Measurements from ENCODE around the gene TPO.

- TF ChIP-seq, protein P1, sequence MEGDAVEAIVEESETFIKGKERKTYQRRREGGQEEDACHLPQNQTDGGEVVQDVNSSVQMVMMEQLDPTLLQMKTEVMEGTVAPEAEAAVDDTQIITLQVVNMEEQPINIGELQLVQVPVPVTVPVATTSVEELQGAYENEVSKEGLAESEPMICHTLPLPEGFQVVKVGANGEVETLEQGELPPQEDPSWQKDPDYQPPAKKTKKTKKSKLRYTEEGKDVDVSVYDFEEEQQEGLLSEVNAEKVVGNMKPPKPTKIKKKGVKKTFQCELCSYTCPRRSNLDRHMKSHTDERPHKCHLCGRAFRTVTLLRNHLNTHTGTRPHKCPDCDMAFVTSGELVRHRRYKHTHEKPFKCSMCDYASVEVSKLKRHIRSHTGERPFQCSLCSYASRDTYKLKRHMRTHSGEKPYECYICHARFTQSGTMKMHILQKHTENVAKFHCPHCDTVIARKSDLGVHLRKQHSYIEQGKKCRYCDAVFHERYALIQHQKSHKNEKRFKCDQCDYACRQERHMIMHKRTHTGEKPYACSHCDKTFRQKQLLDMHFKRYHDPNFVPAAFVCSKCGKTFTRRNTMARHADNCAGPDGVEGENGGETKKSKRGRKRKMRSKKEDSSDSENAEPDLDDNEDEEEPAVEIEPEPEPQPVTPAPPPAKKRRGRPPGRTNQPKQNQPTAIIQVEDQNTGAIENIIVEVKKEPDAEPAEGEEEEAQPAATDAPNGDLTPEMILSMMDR (IDR thresholded peaks at IDR 0.05): no peak
- TF ChIP-seq ZFX (IDR thresholded peaks at IDR 0.05; ENCODE audit: borderline replicate concordance): no peak
Observed at GRCh38 chr2:1550076-1550475, 136.8 kb downstream of the TPO start.

Data from 22Rv1 (cell line).